NCI-H748 (cell line): ENCODE measurements around the gene KCNJ4.

Source experiments
- DNase-seq: peaks from one replicate; lab custom pipeline; 2025; ENCODE audit not compliant: unreplicated experiment; lab: John Stamatoyannopoulos, UW

The KCNJ4 gene

DNA sequence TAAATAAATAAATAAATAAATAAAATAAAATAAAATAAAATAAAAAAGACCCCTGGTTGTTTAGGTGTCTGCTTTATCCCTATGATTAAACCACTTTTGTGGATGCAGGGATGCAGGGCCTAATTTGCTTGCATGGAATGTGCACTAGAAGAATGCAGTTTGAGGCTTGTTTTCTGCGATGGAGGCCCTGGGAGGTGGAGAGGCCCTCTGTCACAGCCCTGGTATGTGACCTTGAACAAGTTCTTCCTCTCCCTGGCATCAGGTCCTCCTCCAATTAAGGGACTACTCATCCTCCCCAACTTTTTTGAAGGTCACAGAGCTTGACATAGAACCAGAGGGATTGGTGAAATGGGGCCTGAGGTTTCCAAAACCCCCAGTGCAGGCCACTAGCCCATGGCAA lies 22.7 kb downstream of the KCNJ4 start:
- no peak for DNase-seq

GRCh38 chr22:38431266-38432010 lies 23.6 kb downstream of the KCNJ4 start:
- DNase-seq = no peak

- peak; percentile 65 for DNase-seq
Observed at GRCh38 chr22:38429499-38430068, 25.4 kb downstream of the KCNJ4 start.

- no peak for DNase-seq
Observed at GRCh38 chr22:38428714-38429113, 26.3 kb downstream of the KCNJ4 start.

DNA sequence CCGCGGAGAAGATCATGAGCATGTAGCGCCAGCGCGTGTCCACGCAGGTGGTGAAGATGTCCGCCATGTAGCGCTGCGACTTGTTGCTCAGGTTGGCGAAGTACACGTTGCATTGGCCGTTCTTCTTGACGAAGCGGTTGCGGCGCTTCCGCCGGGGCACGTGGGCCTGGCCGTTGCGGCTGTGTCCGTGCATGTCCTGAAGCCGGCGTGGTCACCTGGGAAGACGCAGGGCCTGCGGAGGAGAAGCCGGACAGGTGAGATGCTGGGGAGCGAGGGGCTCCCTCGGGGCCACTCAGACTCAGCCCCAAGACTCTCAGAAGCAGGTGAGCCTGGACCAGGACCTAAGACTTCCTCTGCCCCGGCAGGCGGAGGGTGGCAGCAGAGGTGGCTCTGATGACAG lies 27.1 kb downstream of the KCNJ4 start:
- no peak for DNase-seq

DNA sequence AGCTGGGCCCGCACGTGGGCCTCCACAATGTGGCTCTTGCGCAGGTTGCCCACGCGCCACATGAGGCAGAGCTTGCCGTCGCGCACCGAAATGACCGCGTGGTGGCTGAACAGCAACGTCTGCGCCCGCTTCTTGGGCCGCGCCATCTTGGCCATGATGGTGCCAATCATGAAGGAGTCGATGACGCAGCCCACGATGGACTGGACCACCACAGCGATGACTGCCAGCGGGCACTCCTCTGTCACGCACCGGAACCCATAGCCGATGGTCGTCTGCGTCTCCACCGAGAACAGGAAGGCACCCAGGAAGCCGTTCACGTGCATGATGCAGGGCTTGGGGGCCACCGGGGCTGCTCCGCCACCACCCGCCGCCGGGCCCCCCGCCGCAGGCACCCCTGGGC lies 27.5 kb downstream of the KCNJ4 start:
- no peak for DNase-seq

DNA sequence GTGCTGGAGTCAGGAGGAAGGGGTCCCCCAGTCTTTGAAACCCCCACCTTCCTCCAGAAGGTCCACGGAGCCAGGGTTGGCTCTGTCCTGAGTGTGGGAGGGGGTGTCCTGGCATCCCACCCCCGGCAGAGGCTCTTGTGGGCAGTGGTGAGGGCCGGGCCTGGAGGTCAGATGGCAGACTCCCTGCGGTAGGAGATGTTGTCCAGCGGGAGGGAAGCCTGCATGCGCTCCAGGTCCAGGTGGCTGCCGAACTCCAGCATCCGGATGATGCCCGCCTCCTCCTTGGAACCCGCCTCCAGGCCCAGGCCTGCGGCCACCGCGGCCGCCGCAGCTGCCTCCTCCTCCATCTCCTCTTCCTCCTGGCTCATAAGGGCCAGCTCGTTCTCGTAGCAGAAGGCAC lies 28.4 kb downstream of the KCNJ4 start:
- DNase-seq = no peak

DNA sequence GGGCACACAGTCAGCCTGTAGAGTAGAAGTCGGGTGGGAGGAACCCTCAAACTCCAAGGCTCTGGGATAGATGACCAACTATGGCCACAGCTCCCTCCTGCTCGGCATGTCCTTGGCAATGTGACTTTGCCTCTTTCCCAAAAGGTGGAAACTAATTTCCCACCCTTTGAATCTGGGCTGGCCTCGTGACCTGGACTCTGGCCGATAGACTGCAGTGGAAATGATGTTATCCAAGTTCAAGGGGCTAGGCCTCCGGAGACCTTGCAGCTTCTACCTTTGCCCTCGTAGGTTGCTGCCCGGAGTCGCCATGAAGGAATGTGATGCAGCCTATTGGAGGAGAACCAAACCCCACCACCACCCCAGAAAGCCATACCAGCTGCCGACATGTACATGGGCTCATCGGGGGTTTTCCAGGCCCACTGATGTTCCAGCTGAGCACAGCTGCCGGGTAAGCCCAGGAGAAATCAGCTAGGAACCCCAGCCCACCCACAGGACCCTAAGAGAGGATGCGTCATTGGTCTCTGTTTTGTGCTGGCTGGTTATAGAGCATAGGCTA lies 30.4 kb downstream of the KCNJ4 start:
- no peak for DNase-seq

DNA sequence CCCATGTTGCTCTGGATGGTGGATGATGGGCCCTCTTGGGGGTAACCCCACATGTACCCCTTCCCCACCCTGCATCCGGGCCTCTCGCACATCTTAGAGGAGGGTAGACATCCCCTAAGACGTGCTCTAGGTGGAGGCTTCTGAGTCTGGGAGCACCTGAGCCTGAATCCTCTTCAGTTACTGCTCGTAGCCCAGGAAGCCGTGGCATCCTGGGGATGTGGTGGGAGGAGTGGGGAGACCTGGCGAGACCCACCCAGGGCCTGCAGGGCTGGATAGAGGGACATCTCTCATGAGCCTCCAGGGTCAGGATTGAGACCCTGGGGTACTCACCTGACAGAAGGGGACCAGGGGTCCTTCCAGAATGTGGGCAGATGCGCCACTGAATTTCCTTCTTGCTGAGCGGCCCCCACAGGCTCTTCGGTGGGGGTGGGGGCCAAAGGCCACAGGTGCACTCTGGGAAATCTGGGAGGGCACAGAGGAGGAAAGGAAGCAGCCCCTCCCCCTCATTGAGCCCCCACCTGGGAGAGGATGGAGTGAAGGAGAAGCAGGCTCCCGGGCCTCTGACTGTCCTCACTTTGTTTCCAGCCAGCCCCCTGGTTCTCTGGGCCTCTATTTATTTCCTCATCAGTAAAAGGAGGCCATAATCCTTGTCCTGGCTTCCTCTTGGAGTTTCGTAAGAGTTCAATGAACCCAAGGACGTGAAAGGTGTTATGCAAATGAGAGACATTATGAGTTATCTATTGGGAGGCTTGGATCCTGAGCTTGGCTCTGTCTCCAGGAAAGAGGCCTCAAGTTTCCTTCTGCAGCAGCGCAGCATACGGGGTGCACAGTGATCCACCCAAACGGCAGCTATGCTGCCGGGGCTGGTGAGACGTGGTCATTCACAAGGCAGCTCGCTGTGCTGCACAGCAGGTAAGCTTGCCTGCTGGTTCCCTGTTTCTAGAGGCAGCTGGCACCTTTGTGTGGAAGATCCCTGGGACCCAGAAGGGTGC lies 31.2 kb downstream of the KCNJ4 start:
- DNase-seq = no peak

- no peak for DNase-seq
Observed at GRCh38 chr22:38422611-38423511, 32.1 kb downstream of the KCNJ4 start.

DNA sequence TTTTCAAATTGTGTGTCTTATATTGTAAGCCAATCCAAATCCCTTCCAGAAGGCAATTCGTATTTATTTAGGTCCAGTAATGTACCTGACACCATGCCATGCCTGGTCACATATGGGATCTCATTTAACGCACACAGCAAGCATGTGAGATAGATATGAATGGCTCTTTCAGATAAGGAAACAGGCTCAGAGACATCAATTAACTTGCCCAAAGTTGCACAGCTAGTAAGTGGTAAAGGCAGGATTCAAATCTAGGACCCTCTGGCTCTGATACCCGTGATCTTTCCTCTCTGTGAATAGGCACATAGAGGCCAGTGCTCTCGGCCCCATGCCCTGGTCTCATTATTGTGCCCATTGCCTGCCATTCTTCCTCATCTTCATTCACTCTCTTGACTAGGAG lies 34.3 kb downstream of the KCNJ4 start:
- no peak for DNase-seq

DNA sequence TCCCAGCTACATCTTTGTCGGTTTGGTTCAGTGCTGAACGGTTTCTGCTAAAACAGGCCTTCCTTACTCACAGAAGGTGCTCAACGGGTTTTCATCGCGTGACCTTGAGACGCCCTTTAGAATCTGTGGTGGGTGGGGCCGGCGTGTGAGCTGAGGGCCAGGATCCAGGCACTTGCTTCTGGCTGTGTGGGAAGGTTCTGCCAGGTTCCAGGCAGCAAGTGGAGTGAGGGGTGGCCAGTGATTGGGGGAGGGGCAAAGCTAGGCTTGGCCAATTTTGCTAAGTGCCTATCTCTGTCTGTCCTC lies 35.2 kb downstream of the KCNJ4 start:
- DNase-seq = no peak

- DNase-seq = no peak
Observed at GRCh38 chr22:38419121-38419857, 35.7 kb downstream of the KCNJ4 start.

DNA sequence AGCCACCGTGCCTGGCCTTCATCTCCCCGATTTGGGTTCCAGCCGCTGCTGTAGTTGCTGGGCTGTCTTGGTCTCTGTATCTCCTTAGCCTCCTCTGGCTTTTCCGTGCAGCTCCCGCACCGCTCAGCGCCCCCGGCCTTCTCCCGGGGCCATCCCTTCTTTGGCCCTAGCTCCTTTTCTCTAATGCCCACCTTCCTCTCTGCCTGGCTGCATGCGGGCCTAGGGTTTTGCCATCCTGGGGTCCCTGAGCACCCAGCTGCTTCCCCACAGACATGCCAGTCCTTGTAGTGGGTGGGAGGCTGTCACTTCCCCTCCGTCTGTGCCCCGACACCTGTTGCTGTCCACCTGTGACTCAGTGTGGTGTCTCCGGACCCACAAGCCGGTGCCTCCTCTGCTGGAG lies 36.4 kb downstream of the KCNJ4 start:
- DNase-seq = no peak

- DNase-seq = no peak
Observed at GRCh38 chr22:38417252-38418060, 37.5 kb downstream of the KCNJ4 start.

- no peak for DNase-seq
Observed at GRCh38 chr22:38416621-38417251, 38.3 kb downstream of the KCNJ4 start.

- DNase-seq = peak; percentile 56
Observed at GRCh38 chr22:38415561-38416321, 39.3 kb downstream of the KCNJ4 start.

DNA sequence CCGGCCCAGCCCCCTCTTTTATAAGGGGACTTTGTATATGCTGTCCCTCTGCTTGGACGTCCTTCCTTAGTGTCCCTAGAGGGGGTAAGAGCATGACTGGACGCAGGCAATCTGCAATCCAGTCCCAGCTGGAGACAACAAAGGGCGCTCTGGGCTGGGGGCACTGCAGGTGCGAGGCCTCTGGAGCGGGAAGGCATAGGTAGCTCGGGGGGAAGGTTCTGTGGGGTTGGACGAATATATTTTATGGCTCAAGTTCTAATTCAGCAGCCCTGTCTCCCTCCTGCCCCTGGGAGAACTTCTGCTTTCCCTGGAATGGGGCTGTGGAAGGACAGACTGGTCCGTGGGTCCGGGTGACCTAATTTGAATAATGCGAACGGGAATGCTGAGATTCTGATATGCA lies 40.0 kb downstream of the KCNJ4 start:
- no peak for DNase-seq
